MG63 (cell line): ENCODE data around the gene ASB1. TPM values are rescaled to one million over a fixed set of nuclear protein-coding genes. Genes with fewer than 3 reads are reported as not detected.

Source experiments
- DNase-seq: peaks from one replicate; pipeline ENCODE4 v3.0.0-alpha.2; 2020
- H3K27me3 ChIP-seq: fragments of 250-450 bp; sonication (Bioruptor Pico); 2 replicates; pipeline ENCODE4 v1.5.1; 2020; ENCODE audit warnings: mild to moderate bottlenecking, moderate library complexity
- H3K36me3 ChIP-seq: fragments of 250-450 bp; sonication (Bioruptor Pico); 2 replicates; pipeline ENCODE4 v1.5.1; 2020; ENCODE audit warnings: mild to moderate bottlenecking, moderate library complexity
- H3K4me3 ChIP-seq: fragments of 250-450 bp; sonication (Bioruptor Pico); 2 replicates; pipeline ENCODE4 v1.5.1; 2020; ENCODE audit warnings: mild to moderate bottlenecking, moderate library complexity
- H3K9me3 ChIP-seq: fragments of 250-450 bp; sonication (Bioruptor Pico); 2 replicates; pipeline ENCODE4 v1.5.1; 2020; ENCODE audit warnings: mild to moderate bottlenecking, moderate library complexity
- total RNA-seq: library from RNA; depleted of rRNA; stranded (reverse); fragments of >200 nt; shearing (Covaris generic); gene quantifications from 2 replicates; pipeline ENCODE4 v1.2.3, GENCODE V29; 2014; ENCODE audit warnings: low replicate concordance

The ASB1 gene
- total RNA-seq, 1 experiment from 2014 or later = 36.1 TPM

GRCh38 chr2:238467062-238467461 is 40.3 kb downstream of the ASB1 start:
- H3K4me3 ChIP-seq = no peak overlapping the region
- H3K9me3 ChIP-seq = 0 out of 2 replicates have a peak, but pooled peaks cover 3% of the 10 kb centered on the region
- H3K27me3 ChIP-seq = no peaks in the 10 kb centered on the region
- H3K36me3 ChIP-seq = no peaks in the 10 kb centered on the region
- DNase-seq = no peak

GRCh38 chr2:238467792-238468191 is 41.1 kb downstream of the ASB1 start:
- H3K36me3 ChIP-seq = no peaks in the 10 kb centered on the region
- DNase-seq = no peak

GRCh38 chr2:238469155-238469554 is 42.4 kb downstream of the ASB1 start:
- Histone ChIP-seq H3K9me3 (peaks cover 16% of the 10 kb centered on the region), H3K27me3 (no peaks in the 10 kb centered on the region), H3K36me3 (no peaks in the 10 kb centered on the region), H3K4me3 (no peak overlapping the region)
- DNase-seq = no peak

More at GRCh38 chr2:238467792-238468191, 41.1 kb downstream of the ASB1 start:
- peaks cover 9% of the 10 kb centered on the region for H3K9me3 ChIP-seq
- no peaks in the 10 kb centered on the region for H3K27me3 ChIP-seq
- H3K4me3 ChIP-seq = no peak overlapping the region

- Histone ChIP-seq H3K4me3 (no peak overlapping the region), H3K9me3 (peaks cover 21% of the 10 kb centered on the region), H3K36me3 (no peaks in the 10 kb centered on the region), H3K27me3 (no peaks in the 10 kb centered on the region)
- no peak for DNase-seq
Observed at GRCh38 chr2:238473014-238473413, 46.3 kb downstream of the ASB1 start.

- peaks cover 21% of the 10 kb centered on the region for H3K9me3 ChIP-seq
- H3K4me3 ChIP-seq = no peak overlapping the region
- DNase-seq = no peak
- no peaks in the 10 kb centered on the region for H3K27me3 ChIP-seq
- no peaks in the 10 kb centered on the region for H3K36me3 ChIP-seq
Observed at GRCh38 chr2:238473523-238473922, 46.8 kb downstream of the ASB1 start.

GRCh38 chr2:238475034-238475433 is 48.3 kb downstream of the ASB1 start:
- no peak overlapping the region for H3K4me3 ChIP-seq
- H3K9me3 ChIP-seq = peaks cover 21% of the 10 kb centered on the region
- no peaks in the 10 kb centered on the region for H3K27me3 ChIP-seq
- H3K36me3 ChIP-seq = no peaks in the 10 kb centered on the region
- no peak for DNase-seq

- Histone ChIP-seq H3K4me3 (no peak overlapping the region), H3K9me3 (peaks cover 21% of the 10 kb centered on the region), H3K27me3 (no peaks in the 10 kb centered on the region), H3K36me3 (no peaks in the 10 kb centered on the region)
- no peak for DNase-seq
Observed at GRCh38 chr2:238475566-238475965, 48.8 kb downstream of the ASB1 start.

- DNase-seq = no peak
- H3K27me3 ChIP-seq = no peaks in the 10 kb centered on the region
- H3K9me3 ChIP-seq = peaks cover 21% of the 10 kb centered on the region
- H3K4me3 ChIP-seq = no peak overlapping the region
- no peaks in the 10 kb centered on the region for H3K36me3 ChIP-seq
Observed at GRCh38 chr2:238476258-238476657, 49.5 kb downstream of the ASB1 start.

GRCh38 chr2:238478216-238478615 is 51.5 kb downstream of the ASB1 start:
- no peak for DNase-seq
- Histone ChIP-seq H3K4me3 (no peak overlapping the region), H3K36me3 (no peaks in the 10 kb centered on the region)

GRCh38 chr2:238479847-238480246 is 53.1 kb downstream of the ASB1 start:
- Histone ChIP-seq H3K9me3 (peaks cover 7% of the 10 kb centered on the region; the same call in 1 of the 2 replicates), H3K27me3 (no peaks in the 10 kb centered on the region), H3K4me3 (no peak overlapping the region), H3K36me3 (no peaks in the 10 kb centered on the region)
- DNase-seq = no peak

More at GRCh38 chr2:238478216-238478615, 51.5 kb downstream of the ASB1 start:
- Histone ChIP-seq H3K9me3 (peaks cover 12% of the 10 kb centered on the region), H3K27me3 (no peaks in the 10 kb centered on the region)

GRCh38 chr2:238483021-238483420 is 56.3 kb downstream of the ASB1 start:
- Histone ChIP-seq H3K36me3 (no peaks in the 10 kb centered on the region), H3K9me3 (peaks cover 4% of the 10 kb centered on the region; the same call in 1 of the 2 replicates)

GRCh38 chr2:238483656-238484055 is 56.9 kb downstream of the ASB1 start:
- Histone ChIP-seq H3K4me3 (no peak overlapping the region), H3K27me3 (no peaks in the 10 kb centered on the region), H3K36me3 (no peaks in the 10 kb centered on the region), H3K9me3 (peaks cover 4% of the 10 kb centered on the region; the same call in 1 of the 2 replicates)
- DNase-seq = no peak

More at GRCh38 chr2:238483021-238483420, 56.3 kb downstream of the ASB1 start:
- H3K4me3 ChIP-seq = no peak overlapping the region
- H3K27me3 ChIP-seq = no peaks in the 10 kb centered on the region
- no peak for DNase-seq

GRCh38 chr2:238484522-238485452 is 58.1 kb downstream of the ASB1 start:
- Histone ChIP-seq H3K27me3 (no peaks in the 10 kb centered on the region), H3K4me3 (no peak overlapping the region), H3K9me3 (0 out of 2 replicates have a peak, but pooled peaks cover 2% of the 10 kb centered on the region), H3K36me3 (no peaks in the 10 kb centered on the region)
- DNase-seq = no peak

- Histone ChIP-seq H3K9me3 (no peaks in the 10 kb centered on the region), H3K4me3 (no peak overlapping the region), H3K36me3 (no peaks in the 10 kb centered on the region), H3K27me3 (no peaks in the 10 kb centered on the region)
- DNase-seq = no peak
Observed at GRCh38 chr2:238486123-238486848, 59.6 kb downstream of the ASB1 start.

GRCh38 chr2:238487134-238487533 is 60.4 kb downstream of the ASB1 start:
- H3K27me3 ChIP-seq = no peaks in the 10 kb centered on the region
- no peaks in the 10 kb centered on the region for H3K36me3 ChIP-seq
- no peak for DNase-seq
- H3K4me3 ChIP-seq = no peak overlapping the region
- H3K9me3 ChIP-seq = no peaks in the 10 kb centered on the region

- H3K27me3 ChIP-seq = no peaks in the 10 kb centered on the region
- no peaks in the 10 kb centered on the region for H3K36me3 ChIP-seq
- no peak for DNase-seq
- no peaks in the 10 kb centered on the region for H3K9me3 ChIP-seq
- no peak overlapping the region for H3K4me3 ChIP-seq
Observed at GRCh38 chr2:238487652-238488346, 61.1 kb downstream of the ASB1 start.

GRCh38 chr2:238488347-238488826 is 61.7 kb downstream of the ASB1 start:
- no peaks in the 10 kb centered on the region for H3K36me3 ChIP-seq
- no peaks in the 10 kb centered on the region for H3K9me3 ChIP-seq
- no peak overlapping the region for H3K4me3 ChIP-seq
- no peaks in the 10 kb centered on the region for H3K27me3 ChIP-seq
- DNase-seq = no peak
